ENCODE data around the gene DPPA5.
"Not testable (repeated sequence)": the region's sequence is repeated elsewhere in the genome, so short reads cannot be mapped to it uniquely, and the experiment has no call there.

Gene DPPA5

DNA sequence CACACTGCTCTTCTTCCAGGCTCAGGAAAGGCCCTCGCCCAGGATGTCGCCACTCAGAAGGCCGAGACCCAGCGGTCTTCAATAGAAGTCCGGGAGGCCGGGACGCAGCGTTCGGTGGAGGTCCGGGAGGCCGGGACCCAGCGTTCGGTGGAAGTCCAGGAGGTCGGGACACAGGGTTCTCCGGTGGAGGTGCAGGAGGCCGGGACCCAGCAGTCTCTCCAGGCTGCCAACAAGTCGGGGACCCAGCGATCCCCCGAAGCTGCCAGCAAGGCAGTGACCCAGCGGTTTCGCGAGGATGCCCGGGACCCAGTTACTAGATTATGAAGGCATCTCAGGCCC, 9.4 kb upstream of the DPPA5 start:
- no peak for DNase-seq

DNA sequence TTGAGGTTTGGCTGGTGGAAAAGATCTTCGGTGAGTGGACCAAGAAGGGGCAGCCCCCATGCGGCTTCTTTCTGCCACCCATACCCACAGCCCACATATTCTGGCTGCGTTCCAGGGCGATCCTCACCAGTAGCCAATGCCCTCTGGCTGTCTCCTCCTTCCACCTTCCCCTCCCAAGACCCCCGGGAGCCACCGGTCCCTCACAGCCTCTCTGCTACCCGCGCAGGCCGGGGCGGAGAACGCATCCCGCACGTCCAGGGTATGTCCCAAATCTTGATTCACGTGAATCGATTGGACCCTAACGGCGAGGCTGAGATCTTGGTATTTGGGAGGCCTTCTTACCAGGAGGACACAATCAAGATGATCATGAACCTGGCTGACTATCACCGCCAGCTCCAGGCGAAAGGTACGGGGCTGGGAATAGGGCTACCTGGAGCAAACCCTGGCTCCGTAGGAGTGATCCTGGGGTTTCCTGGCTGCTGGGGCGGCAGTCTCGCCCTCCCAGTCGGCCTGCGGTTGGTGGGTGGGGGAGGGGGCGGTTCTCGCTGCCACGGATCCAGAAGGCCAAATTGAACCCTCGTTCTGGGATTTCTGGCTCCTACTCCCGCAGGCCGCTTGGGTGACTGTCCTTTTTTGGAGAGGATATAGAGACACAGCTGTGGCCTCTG, 8.9 kb upstream of the DPPA5 start:
- DNase-seq: no peak

GRCh38 chr6:73362358-73362757, 8.3 kb upstream of the DPPA5 start, which contains the start of gene KHDC3L:
KHDC3L (plus strand) TSS chr6:73362658; CDS start chr6:73362730, 72 bp downstream.
- DNase-seq: no peak

GRCh38 chr6:73349311-73349710, 4.8 kb downstream of the DPPA5 start:
- DNase-seq: no peak

DNA sequence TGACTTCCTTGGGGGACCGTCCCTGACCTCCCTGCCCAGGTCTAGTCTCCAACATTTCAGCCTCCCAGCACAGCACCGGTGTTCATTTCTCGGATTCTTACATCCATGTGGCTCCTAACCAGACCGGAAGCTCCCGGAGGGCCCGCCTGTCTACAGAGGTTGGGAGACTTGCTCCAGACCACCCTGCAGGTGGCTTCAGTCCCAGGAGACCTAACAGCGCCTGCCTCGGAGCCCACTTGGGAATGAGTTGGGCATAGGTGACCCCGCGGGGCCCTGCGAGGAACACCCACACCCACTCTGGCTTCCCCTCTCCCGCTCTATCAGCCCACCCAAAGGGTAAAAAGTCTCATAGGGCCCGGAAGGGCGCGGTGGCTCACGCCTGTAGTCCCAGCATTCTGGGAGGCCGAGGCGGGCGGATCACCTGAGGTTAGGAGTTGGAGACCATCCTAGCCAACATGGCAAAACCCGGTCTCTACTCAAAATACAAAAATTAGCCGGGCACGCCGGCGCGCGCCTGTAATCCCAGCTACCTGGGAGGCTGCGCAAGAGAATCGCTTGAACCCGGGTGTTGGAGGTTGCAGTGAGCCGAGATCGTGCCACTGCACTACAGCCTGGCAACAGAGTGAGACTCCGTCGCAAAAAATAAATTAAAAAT, 5.4 kb downstream of the DPPA5 start:
- no peak for DNase-seq

- DNase-seq: no peak
Measured at GRCh38 chr6:73343164-73343563, 10.9 kb downstream of the DPPA5 start.

- DNase-seq: no peak
Measured at GRCh38 chr6:73342174-73342573, 11.9 kb downstream of the DPPA5 start.

GRCh38 chr6:73341335-73341734, 12.7 kb downstream of the DPPA5 start:
- DNase-seq: no peak

- no peak for DNase-seq
Measured at GRCh38 chr6:73340048-73340447, 14.0 kb downstream of the DPPA5 start.

- DNase-seq: no peak
Measured at GRCh38 chr6:73339340-73339739, 14.7 kb downstream of the DPPA5 start.

DNA sequence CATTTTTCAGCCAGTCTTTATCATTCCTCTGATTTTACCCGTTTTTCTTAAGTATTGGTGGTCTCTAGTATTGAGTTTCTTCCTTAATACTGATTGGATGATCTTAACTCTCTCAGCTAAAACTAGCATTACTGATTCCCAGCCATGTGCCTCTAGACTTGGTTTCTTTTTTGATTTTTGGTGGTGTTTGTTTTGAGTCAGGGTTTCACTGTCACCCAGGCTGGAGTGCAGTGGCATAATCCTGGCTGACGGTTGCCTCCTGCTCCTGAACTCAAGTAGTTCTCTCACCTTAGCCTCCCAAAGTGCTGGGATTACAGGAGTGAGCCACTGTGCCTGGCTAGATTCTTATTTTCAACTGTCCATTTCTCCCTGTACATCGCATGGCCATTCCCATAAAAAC, 24.9 kb downstream of the DPPA5 start:
- DNase-seq: no peak

DNA sequence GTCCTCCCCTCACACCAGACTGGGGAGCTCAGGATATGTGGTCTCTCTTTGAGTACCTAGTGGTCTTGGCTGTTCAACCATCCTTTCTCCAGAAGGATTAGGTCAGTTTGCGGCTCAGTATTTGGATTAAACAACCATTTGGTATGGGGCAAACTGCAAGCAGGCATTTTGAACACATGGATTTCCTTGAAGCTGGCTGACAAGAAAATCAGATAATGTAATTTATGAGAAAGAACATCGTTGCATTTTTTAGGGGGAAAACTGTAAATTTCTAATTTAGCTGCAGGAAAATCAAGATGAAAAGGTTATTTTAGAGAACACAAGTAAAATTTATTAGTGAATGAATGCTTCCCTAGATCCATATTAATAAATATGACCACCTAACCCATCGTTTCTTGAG, 25.3 kb downstream of the DPPA5 start:
- DNase-seq: no peak

DNA sequence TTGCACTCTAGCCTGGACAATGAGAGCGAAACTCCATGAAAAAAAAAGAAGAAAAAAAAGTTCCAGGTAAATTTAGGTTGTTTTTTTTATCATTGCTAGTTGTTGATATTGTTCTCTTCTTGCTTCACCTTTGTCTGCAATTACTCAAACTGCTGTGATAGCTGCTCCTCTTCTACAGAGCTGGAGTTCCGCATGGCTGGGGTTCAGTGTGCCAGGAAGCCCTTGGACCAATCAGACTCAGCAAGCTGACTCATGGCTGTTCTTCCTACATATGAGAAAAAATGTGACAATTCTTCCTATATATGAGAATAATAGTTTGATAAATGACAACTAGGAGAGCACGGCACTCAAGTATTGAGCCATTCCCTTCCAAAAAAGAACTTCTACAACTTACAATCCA, 28.4 kb downstream of the DPPA5 start:
- no peak for DNase-seq

DNA sequence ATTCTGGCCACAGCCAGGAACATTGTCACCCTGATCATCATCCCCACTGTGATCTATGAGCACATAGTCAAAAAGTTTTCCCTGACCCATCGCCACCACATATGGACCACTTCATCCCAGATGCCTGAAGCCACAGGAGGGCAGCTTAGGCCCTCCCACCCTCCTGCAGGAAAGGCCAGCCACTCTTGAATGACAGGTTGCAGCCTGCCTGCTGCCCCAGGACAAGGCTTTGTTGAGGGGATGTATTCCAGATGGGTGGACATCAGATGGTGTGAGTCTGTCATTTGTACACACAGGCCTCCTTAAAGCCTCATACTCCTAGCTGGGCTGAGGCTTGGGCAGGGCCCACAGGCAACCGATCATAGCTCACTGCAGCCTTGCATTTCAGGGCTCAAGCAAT, 30.8 kb downstream of the DPPA5 start:
- no peak for DNase-seq

DNA sequence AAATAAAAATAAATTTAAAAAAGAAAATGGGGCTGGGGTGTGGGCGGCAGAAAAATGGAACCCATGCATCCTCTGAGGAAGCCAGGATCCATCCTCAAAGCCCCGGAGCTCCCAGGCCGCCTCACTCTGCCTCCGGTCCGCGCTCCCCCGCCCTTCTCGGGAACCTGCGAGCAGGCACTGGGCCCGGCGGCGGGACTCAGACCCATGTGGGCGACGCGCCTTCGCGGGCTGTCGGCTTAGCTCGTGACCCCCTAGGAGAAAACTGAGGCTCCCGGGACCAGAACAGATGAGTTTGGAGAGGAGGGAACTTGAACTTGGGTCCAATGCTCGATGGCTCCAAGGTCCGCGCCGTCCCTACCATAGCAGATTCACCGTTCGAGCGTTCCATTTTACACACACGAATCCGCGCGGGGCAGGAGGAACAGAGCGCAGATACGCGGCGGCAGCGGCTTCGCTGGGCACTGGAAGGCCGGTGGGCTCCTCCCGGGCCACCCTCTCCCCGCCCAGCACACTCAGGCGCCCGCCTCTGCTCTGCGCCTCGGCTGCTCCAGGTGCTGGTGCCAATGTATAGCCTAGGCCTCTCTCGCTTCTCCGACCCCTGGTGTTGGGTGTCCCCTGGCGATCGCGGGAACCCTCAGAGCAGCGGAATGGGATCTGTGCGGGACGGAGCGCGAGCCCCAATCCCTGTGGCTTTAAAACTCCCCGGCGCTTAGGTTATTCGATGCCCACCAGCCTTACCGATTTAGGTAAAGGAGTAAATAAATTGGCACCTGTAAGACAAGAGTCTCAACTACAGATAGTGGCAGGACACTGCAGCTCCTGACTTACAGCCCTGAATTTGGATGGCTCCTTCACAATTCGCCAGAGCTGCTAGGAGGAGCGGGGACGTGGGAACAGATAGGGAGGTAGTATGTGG, 39.2 kb downstream of the DPPA5 start:
- DNase-seq: no peak

DNA sequence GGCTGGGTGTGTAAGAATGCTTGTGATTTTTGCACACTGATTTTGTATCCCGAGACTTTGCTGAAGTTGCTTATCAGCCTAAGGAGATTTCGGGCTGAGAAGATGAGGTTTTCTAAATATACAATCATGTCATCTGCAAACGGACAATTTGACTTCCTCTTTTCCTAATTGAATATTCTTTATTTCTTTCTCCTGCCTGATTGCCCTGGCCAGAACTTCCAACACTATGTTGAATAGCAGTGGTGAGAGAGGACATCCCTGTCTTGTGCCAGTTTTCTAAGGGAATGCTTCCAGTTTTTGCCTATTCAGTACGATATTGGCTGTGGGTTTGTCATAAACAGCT, 43.6 kb downstream of the DPPA5 start:
- not testable (repeated sequence) for DNase-seq

GRCh38 chr6:73309785-73310502, 44.1 kb downstream of the DPPA5 start:
- DNase-seq: peak; percentile 71

GRCh38 chr6:73309535-73309784, 44.6 kb downstream of the DPPA5 start:
- DNase-seq: no peak

GRCh38 chr6:73308712-73309534, 45.2 kb downstream of the DPPA5 start:
- DNase-seq: peak; percentile 76

- DNase-seq: not testable (repeated sequence)
Measured at GRCh38 chr6:73303773-73304172, 50.3 kb downstream of the DPPA5 start.
